RPMI8226 (cell line): ENCODE results near the gene ASTN2.
"Not testable (repeated sequence)": the region's sequence is repeated elsewhere in the genome, so short reads cannot be mapped to it uniquely, and the experiment has no call there.

ENCODE experiments used
- DNase-seq: peaks from one replicate; pipeline ENCODE4 v3.0.0-alpha.2; 2015

ASTN2 gene

GRCh38 chr9:116901260-116901659, 513.6 kb downstream of the ASTN2 start:
- DNase-seq: no peak

- DNase-seq: no peak
Observed at GRCh38 chr9:116900543-116900942, 514.3 kb downstream of the ASTN2 start.

- no peak for DNase-seq
Observed at GRCh38 chr9:116900007-116900367, 514.9 kb downstream of the ASTN2 start.

- DNase-seq: no peak
Observed at GRCh38 chr9:116899337-116900006, 515.4 kb downstream of the ASTN2 start.

GRCh38 chr9:116898131-116898530, 516.7 kb downstream of the ASTN2 start:
- not testable (repeated sequence) for DNase-seq

- DNase-seq: no peak
Observed at GRCh38 chr9:116897201-116897600, 517.7 kb downstream of the ASTN2 start.

- DNase-seq: no peak
Observed at GRCh38 chr9:116895961-116896360, 518.9 kb downstream of the ASTN2 start.

GRCh38 chr9:116891424-116891823, 523.4 kb downstream of the ASTN2 start:
- no peak for DNase-seq

GRCh38 chr9:116888476-116888875, 526.4 kb downstream of the ASTN2 start:
- DNase-seq: not testable (repeated sequence)

- no peak for DNase-seq
Observed at GRCh38 chr9:116888066-116888465, 526.8 kb downstream of the ASTN2 start.

- no peak for DNase-seq
Observed at GRCh38 chr9:116883676-116884075, 531.2 kb downstream of the ASTN2 start.

- no peak for DNase-seq
Observed at GRCh38 chr9:116877072-116877471, 537.8 kb downstream of the ASTN2 start.

- no peak for DNase-seq
Observed at GRCh38 chr9:116875576-116875975, 539.3 kb downstream of the ASTN2 start.

- DNase-seq: no peak
Observed at GRCh38 chr9:116873937-116874914, 540.6 kb downstream of the ASTN2 start.

- DNase-seq: no peak
Observed at GRCh38 chr9:116873491-116873890, 541.4 kb downstream of the ASTN2 start.

- DNase-seq: no peak
Observed at GRCh38 chr9:116870566-116870965, 544.3 kb downstream of the ASTN2 start.

GRCh38 chr9:116868201-116868600, 546.7 kb downstream of the ASTN2 start:
- DNase-seq: no peak

GRCh38 chr9:116861321-116861720, 553.5 kb downstream of the ASTN2 start:
- no peak for DNase-seq

- DNase-seq: peak; percentile 11
Observed at GRCh38 chr9:116860509-116861120, 554.2 kb downstream of the ASTN2 start.

- no peak for DNase-seq
Observed at GRCh38 chr9:116859763-116860162, 555.1 kb downstream of the ASTN2 start.

- DNase-seq: no peak
Observed at GRCh38 chr9:116857321-116857720, 557.5 kb downstream of the ASTN2 start.

GRCh38 chr9:116855881-116856662, 558.8 kb downstream of the ASTN2 start:
- DNase-seq: no peak

- DNase-seq: no peak
Observed at GRCh38 chr9:116849721-116850120, 565.1 kb downstream of the ASTN2 start.
